Neutrophil (primary cell): Measurements from ENCODE around the gene OR1I1.

ENCODE experiments used
- H3K27ac ChIP-seq: fragments of 200-600 bp; sonication (generic); 2 replicates; pipeline ENCODE4 v1.5.1; 2016; ENCODE audit warnings: mild to moderate bottlenecking, moderate library complexity
- H3K27me3 ChIP-seq: fragments of 200-600 bp; sonication (generic); 2 replicates; pipeline ENCODE4 v1.6.0; 2016; ENCODE audit warnings: mild to moderate bottlenecking
- H3K36me3 ChIP-seq: fragments of 200-600 bp; sonication (generic); 2 replicates; pipeline ENCODE4 v1.5.1; 2017
- H3K4me1 ChIP-seq, 2 experiments: fragments of 200-600 bp in 1 of 2; sonication (generic) in 1 of 2; 1 replicate in 1 of 2; 2 replicates in 1 of 2; pipeline versions ENCODE4 v1.5.1 to v1.6.1; 2013 to 2016; ENCODE audit warnings: low read depth in 1 of 2, low read length in 1 of 2, mild to moderate bottlenecking in 1 of 2, moderate library complexity in 1 of 2; ENCODE audit not compliant: control insufficient read depth in 1 of 2, insufficient read depth in 1 of 2
- H3K4me3 ChIP-seq, 2 experiments: fragments of 200-600 bp in 1 of 2; sonication (generic) in 1 of 2; 1 replicate in 1 of 2; 2 replicates in 1 of 2; pipeline ENCODE4 v1.5.1; 2013 to 2016; ENCODE audit warnings: low read depth in 1 of 2, low read length in 1 of 2, mild to moderate bottlenecking in 1 of 2, moderate library complexity in 1 of 2
- H3K9me3 ChIP-seq: fragments of 200-600 bp; sonication (generic); 2 replicates; pipeline ENCODE4 v1.5.1; 2016
- CTCF ChIP-seq: fragments of 200-600 bp; sonication (generic); IDR thresholded peaks from 2 replicates; pipeline ENCODE4 v1.5.1; 2016; ENCODE audit warnings: antibody characterized with exemption

The OR1I1 gene

GRCh38 chr19:15107061-15108010 is 25.3 kb downstream of the OR1I1 start, which contains the start of gene SYDE1:
Gene SYDE1, plus strand, starts transcription at chr19:15107401. Its CDS starts 33 bp downstream, at chr19:15107434.
- peaks cover 58% of the 10 kb centered on the region for H3K27me3 ChIP-seq
- no peak for TF ChIP-seq CTCF
- no peaks in the 10 kb centered on the region for H3K4me1 ChIP-seq
- H3K4me3 ChIP-seq = no peak within 1 kb of the TSS
- no peaks in the 10 kb centered on the region for H3K36me3 ChIP-seq
- no peak within 1 kb of the TSS for H3K27ac ChIP-seq
- H3K9me3 ChIP-seq = no peaks in the 10 kb centered on the region

DNA sequence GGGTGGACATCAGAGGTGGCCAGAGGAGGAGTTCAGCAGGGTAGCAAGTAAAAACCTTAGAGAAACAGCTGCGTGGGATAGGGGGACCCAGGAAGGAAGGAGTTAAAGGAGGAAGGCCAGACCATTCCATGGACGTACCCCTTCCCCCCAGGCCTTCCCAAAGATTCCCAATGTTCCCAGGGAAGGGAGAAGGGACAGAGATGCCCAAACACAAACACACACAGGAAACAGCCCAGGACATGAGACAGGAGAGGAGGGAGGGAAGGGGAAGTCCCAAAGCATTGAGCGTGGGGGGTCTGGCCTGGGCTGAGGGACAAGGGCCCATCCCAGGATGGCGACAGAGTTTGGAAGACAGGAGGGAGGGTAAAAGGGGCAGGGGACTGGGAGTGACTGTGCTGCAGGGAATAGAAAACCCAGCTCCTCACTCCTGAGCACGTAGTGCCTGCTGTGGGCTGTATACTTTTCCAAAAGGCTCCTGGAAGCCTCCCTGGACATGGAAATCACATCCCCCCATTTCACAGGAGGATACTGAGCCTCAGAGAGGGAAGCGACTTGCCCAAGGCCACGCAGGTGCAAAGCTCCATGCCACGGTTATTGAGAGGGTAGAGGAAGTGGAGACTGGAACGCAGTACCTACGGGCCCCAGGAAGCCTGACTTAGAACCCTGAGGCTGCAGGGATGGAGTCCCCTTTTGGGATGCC is 26.3 kb downstream of the OR1I1 start:
- Histone ChIP-seq H3K27ac (no peak overlapping the region), H3K36me3 (no peaks in the 10 kb centered on the region), H3K9me3 (no peaks in the 10 kb centered on the region), H3K4me1 (no peaks in the 10 kb centered on the region), H3K27me3 (peaks cover 58% of the 10 kb centered on the region), H3K4me3 (no peak overlapping the region)
- no peak for TF ChIP-seq CTCF

DNA sequence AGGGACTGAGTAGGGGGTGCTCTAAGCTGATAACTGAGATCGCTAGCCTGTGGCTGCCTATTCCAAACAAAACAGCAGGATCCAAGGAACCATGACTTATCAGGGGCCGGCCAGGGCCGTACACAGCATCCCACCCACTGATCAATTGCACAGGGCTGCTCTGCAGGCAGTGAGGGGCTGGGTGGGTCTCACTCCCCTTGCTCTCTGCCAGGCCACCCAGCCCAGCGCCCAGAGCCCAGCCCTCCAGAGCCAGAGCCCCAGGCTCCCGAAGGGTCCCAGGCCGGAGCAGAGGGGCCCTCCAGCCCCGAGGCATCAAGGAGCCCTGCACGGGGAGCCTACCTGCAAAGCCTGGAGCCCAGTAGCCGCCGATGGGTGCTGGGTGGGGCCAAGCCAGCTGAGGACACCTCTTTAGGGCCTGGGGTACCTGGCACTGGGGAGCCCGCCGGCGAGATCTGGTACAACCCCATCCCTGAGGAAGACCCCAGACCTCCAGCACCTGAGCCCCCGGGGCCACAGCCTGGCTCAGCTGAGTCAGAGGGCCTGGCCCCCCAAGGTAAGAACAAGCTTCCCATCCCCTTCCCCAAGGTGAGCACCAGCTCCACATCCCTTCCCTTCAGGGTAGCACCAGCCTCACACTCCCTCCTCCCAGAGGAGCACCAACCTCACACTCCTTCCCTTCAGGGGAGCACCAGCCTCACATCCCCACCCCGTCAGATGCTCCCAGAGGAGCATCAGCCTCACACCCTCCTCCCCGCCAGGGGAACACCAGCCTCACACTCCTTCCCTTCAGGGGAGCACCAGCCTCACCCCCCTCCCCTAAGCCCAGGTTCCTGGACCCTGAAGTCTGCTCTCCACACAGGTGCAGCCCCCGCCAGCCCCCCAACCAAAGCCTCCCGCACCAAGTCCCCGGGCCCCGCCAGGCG is 27.1 kb downstream of the OR1I1 start:
- Histone ChIP-seq H3K4me3 (no peak overlapping the region), H3K4me1 (no peaks in the 10 kb centered on the region)
- TF ChIP-seq CTCF = no peak

GRCh38 chr19:15109768-15110417 is 27.9 kb downstream of the OR1I1 start:
- Histone ChIP-seq H3K36me3 (peaks cover 4% of the 10 kb centered on the region), H3K4me1 (no peaks in the 10 kb centered on the region), H3K27me3 (peaks cover 45% of the 10 kb centered on the region), H3K9me3 (no peaks in the 10 kb centered on the region), H3K27ac (no peak overlapping the region), H3K4me3 (no peak overlapping the region)
- TF ChIP-seq CTCF = no peak

More for the DNA sequence above, 27.1 kb downstream of the OR1I1 start:
- no peaks in the 10 kb centered on the region for H3K36me3 ChIP-seq
- H3K9me3 ChIP-seq = no peaks in the 10 kb centered on the region
- H3K27me3 ChIP-seq = peaks cover 53% of the 10 kb centered on the region
- no peak overlapping the region for H3K27ac ChIP-seq

DNA sequence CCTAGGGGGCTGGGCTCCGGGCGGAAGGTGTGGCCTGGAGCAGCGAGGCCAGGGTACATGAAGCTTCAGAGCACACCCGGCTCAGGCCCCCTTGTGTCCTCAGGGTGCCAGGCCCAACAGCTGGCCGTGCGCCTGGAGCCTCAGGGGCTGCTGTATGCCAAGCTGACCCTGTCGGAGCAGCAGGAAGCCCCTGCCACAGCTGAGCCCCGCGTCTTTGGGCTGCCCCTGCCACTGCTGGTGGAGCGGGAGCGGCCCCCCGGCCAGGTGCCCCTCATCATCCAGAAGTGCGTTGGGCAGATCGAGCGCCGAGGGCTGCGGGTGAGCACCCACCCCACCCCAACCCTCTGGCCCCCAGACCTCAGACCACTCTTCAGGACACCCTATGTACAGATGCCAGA is 28.4 kb downstream of the OR1I1 start:
- TF ChIP-seq CTCF = no peak
- H3K27me3 ChIP-seq = peaks cover 39% of the 10 kb centered on the region
- peaks cover 9% of the 10 kb centered on the region for H3K36me3 ChIP-seq
- no peaks in the 10 kb centered on the region for H3K9me3 ChIP-seq
- no peaks in the 10 kb centered on the region for H3K4me1 ChIP-seq
- no peak overlapping the region for H3K27ac ChIP-seq
- H3K4me3 ChIP-seq = no peak overlapping the region
